Thoracic aorta (tissue), 2 donors: ENCODE data around the gene RBMS3. TPM values are rescaled to one million over a fixed set of nuclear protein-coding genes. Genes with fewer than 3 reads are reported as not detected.

Source experiments
- ATAC-seq: fragments of 150-250 bp; one replicate; pipeline ENCODE4 v1.8.0; 2017; ENCODE audit warnings: low read depth; ENCODE audit not compliant: insufficient number of reproducible peaks, low FRiP score
- DNase-seq: peaks from one replicate; pipeline ENCODE4 v3.0.0-alpha.2; 2020; ENCODE audit warnings: low spot score
- H3K27ac ChIP-seq, 2 donors: fragments of 200-600 bp; sonication (generic); 1 replicate in 1 of 2; 2 replicates in 1 of 2; pipeline ENCODE4 v1.5.1; 2016; ENCODE audit warnings: mild to moderate bottlenecking in 2 of 2, moderate library complexity in 2 of 2
- H3K27me3 ChIP-seq: fragments of 200-600 bp; sonication (generic); replicated peaks from 2 replicates; pipeline ENCODE4 v1.6.0; 2016; ENCODE audit warnings: mild to moderate bottlenecking; ENCODE audit not compliant: insufficient read depth
- H3K36me3 ChIP-seq: fragments of 200-600 bp; sonication (generic); one replicate; pipeline ENCODE4 v1.5.1; 2016
- H3K4me1 ChIP-seq, 2 donors: fragments of 200-600 bp; sonication (generic); 1 replicate in 1 of 2; 2 replicates in 1 of 2; pipeline versions ENCODE4 v1.5.1 to v1.6.0; 2016; ENCODE audit warnings: low read depth in 2 of 2, mild to moderate bottlenecking in 1 of 2; ENCODE audit not compliant: control insufficient read depth in 1 of 2
- H3K4me3 ChIP-seq: fragments of 200-600 bp; sonication (generic); 2 replicates; pipeline ENCODE4 v1.5.1; 2016; ENCODE audit warnings: mild to moderate bottlenecking
- H3K9me3 ChIP-seq: fragments of 200-600 bp; sonication (generic); 2 replicates; pipeline ENCODE4 v1.5.1; 2016
- CTCF ChIP-seq: fragments of 200-600 bp; sonication (generic); IDR thresholded peaks from one replicate; pipeline ENCODE4 v1.5.1; 2019; ENCODE audit warnings: antibody characterized with exemption
- total RNA-seq, 2 donors: library from RNA; depleted of rRNA; stranded (reverse); fragments of >200 nt; gene quantifications; one replicate each; pipeline versions ENCODE4 v1.1.0 to v1.2.3, GENCODE V29; 2016

The RBMS3 gene
- total RNA-seq, 2 donors from 2014 or later, result 149 to 186 TPM

DNA sequence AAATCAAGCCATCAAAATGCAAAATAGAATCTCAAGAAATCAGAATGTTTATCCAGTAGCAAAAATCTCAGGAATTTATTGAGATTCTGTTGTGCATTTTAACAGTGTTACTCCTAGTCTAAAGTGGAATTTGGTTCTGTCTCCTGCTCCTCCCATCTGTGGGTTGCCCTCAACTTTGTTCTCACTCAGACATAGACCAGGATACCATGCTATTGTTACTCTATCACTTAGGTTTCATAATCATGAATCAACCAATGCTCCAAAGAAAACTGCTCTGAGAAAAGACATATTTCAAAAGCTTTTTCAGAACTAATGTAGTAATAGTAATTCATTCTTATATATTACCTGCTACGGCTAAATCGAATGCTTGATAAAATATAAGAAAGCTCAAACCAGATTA is 274.7 kb downstream of the RBMS3 start:
- Histone ChIP-seq H3K27ac (no peak overlapping the region), H3K4me1 (peaks cover 29 to 57% of the 10 kb centered on the region in 2 donors), H3K4me3 (no peak overlapping the region), H3K9me3 (no peaks in the 10 kb centered on the region), H3K36me3 (no peaks in the 10 kb centered on the region), H3K27me3 (no peaks in the 10 kb centered on the region)
- no peak for TF ChIP-seq CTCF
- ATAC-seq (no peak), DNase-seq (no peak)

GRCh38 chr3:29557186-29557585 is 276.3 kb downstream of the RBMS3 start:
- H3K36me3 ChIP-seq, result no peaks in the 10 kb centered on the region
- H3K4me3 ChIP-seq, result no peak overlapping the region
- DNase-seq, result no peak
- peaks cover 23 to 46% of the 10 kb centered on the region in 2 donors for H3K4me1 ChIP-seq
- H3K27ac ChIP-seq, result peak overlapping the region; percentile 10 to 33
- H3K9me3 ChIP-seq, result no peaks in the 10 kb centered on the region
- no peak for ATAC-seq
- H3K27me3 ChIP-seq, result no peaks in the 10 kb centered on the region
- TF ChIP-seq CTCF, result no peak

DNA sequence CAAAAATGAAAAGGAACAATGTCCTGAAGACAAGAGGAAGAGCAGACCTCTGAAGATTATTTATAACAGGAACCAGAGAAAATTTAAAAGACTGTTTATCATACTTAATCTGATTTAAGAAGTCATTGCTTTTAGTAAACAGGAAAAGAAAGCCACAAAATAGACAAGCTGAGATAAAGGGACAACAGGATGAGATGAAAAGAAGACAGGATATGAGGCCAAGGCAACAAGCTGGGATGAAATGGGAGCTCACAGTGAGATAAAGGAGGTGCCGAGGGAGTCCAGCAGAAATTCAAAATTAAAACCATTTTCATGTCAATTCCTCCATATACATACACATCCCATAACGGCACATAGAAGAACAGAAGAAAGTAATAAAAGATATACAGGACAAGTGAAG is 277.0 kb downstream of the RBMS3 start:
- Histone ChIP-seq H3K27ac (peak overlapping the region; percentile 10 to 33), H3K4me3 (no peak overlapping the region), H3K27me3 (no peaks in the 10 kb centered on the region), H3K36me3 (no peaks in the 10 kb centered on the region), H3K4me1 (peaks cover 19 to 40% of the 10 kb centered on the region in 2 donors), H3K9me3 (no peaks in the 10 kb centered on the region)
- ATAC-seq, result no peak
- no peak for TF ChIP-seq CTCF
- DNase-seq, result no peak

- Histone ChIP-seq H3K9me3 (no peaks in the 10 kb centered on the region), H3K27ac (no peak overlapping the region), H3K4me1 (peaks cover 23 to 32% of the 10 kb centered on the region in 2 donors), H3K27me3 (no peaks in the 10 kb centered on the region), H3K4me3 (no peak overlapping the region), H3K36me3 (no peaks in the 10 kb centered on the region)
- ATAC-seq (no peak), DNase-seq (no peak)
- no peak for TF ChIP-seq CTCF
Measured at GRCh38 chr3:29559741-29560465, 279.0 kb downstream of the RBMS3 start.

GRCh38 chr3:29561651-29562149 is 280.8 kb downstream of the RBMS3 start:
- no peaks in the 10 kb centered on the region for H3K9me3 ChIP-seq
- no peak for DNase-seq
- no peaks in the 10 kb centered on the region for H3K36me3 ChIP-seq
- TF ChIP-seq CTCF, result no peak
- peaks cover 11 to 23% of the 10 kb centered on the region in 2 donors for H3K4me1 ChIP-seq
- no peak for ATAC-seq
- no peaks in the 10 kb centered on the region for H3K27me3 ChIP-seq
- no peak overlapping the region for H3K4me3 ChIP-seq
- H3K27ac ChIP-seq, result no peak overlapping the region
